Keratinocyte (primary cell): ENCODE results near the gene HMGA1.

ENCODE experiments used
- CTCF ChIP-seq, 3 experiments: IDR thresholded peaks in 1 of 3; conservative IDR thresholded peaks in 1 of 3; optimal IDR thresholded peaks in 1 of 3; 2 replicates in 2 of 3; 3 replicates in 1 of 3; pipeline versions ENCODE3 to v1.5.1; 2011; ENCODE audit warnings: low read length in 3 of 3, mild to moderate bottlenecking in 3 of 3, moderate library complexity in 2 of 3, control low read depth in 1 of 3, inconsistent platforms in 1 of 3; ENCODE audit not compliant: insufficient read depth in 2 of 3; ENCODE audit errors: extremely low read depth in 1 of 3
- EZH2 ChIP-seq: IDR thresholded peaks from one replicate; pipeline ENCODE4 v1.6.1; 2012; ENCODE audit warnings: inconsistent platforms, mild to moderate bottlenecking, low read length, moderate library complexity

- TF ChIP-seq EZH2, result no peak
- TF ChIP-seq CTCF (optimal IDR thresholded peaks at IDR 0.05 in 1 of 3, IDR thresholded peaks at IDR 0.05 in 1 of 3, conservative IDR thresholded peaks at IDR 0.05 in 1 of 3; ENCODE audit: extremely low read depth in 1 of 3, insufficient read depth in 2 of 3, low read length in 3 of 3), result no peak
Measured at GRCh38 chr6:34281702-34282334, 45.1 kb downstream of the HMGA1 start.
